SK-N-SH (cell line): ENCODE data around the gene PITX1. TPM values are rescaled to one million over a fixed set of nuclear protein-coding genes. Genes with fewer than 3 reads are reported as not detected.

Experiments used
- CTCF ChIA-PET: fragments of 300-600, 350-600 bp; formaldehyde crosslinking; extraction: SDS; loops from one replicate; lab custom pipeline; 2021; lab: Yijun Ruan, JAX
- POLR2A ChIA-PET: fragments of 350-600 bp; sonication (Branson Sonifier 250); formaldehyde crosslinking; extraction: SDS; loops from one replicate; lab custom pipeline; 2020; ENCODE audit warnings: antibody characterized with exemption, inconsistent platforms; lab: Yijun Ruan, JAX
- DNase-seq: peaks from one replicate; pipeline ENCODE4 v3.0.0; 2012
- H2AFZ ChIP-seq: fragments of 200-600 bp; sonication (generic); 2 replicates; pipeline ENCODE4 v1.8.1; 2016; ENCODE audit warnings: antibody characterized with exemption, mild to moderate bottlenecking, low read depth
- H3F3A ChIP-seq: fragments of 200-600 bp; sonication (generic); replicated peaks from 2 replicates; pipeline ENCODE3; 2016; ENCODE audit warnings: antibody characterized with exemption, mild to moderate bottlenecking; ENCODE audit not compliant: insufficient read depth
- H3K27ac ChIP-seq, 2 experiments: fragments of 200-500 bp in 1 of 2; fragments of 200-600 bp in 1 of 2; sonication (Bioruptor generic) in 1 of 2; sonication (generic), shearing (Covaris generic) in 1 of 2; 2 replicates each; pipeline versions ENCODE4 v1.5.1 to v1.6.1; 2014 to 2016; ENCODE audit warnings: low read depth in 2 of 2, inconsistent platforms in 1 of 2, low read length in 1 of 2, mild to moderate bottlenecking in 1 of 2, mixed read lengths in 1 of 2
- H3K27me3 ChIP-seq: fragments of 200-600 bp; sonication (generic), shearing (Covaris generic); 2 replicates; pipeline ENCODE4 v1.6.1; 2016; ENCODE audit warnings: mixed run types; ENCODE audit not compliant: insufficient read depth
- H3K36me3 ChIP-seq, 2 experiments: fragments of 200-500 bp in 1 of 2; fragments of 200-600 bp in 1 of 2; sonication (Bioruptor generic) in 1 of 2; sonication (generic) in 1 of 2; replicated peaks in 1 of 2; 2 replicates each; pipeline versions ENCODE3 to v1.5.1; 2014 to 2016; ENCODE audit warnings: low read length in 1 of 2, mild to moderate bottlenecking in 1 of 2; ENCODE audit not compliant: insufficient read depth in 2 of 2, control insufficient read depth in 1 of 2
- H3K4me1 ChIP-seq, 2 experiments: fragments of 200-500 bp in 1 of 2; fragments of 200-600 bp in 1 of 2; sonication (Bioruptor generic) in 1 of 2; sonication (generic), shearing (Covaris generic) in 1 of 2; 2 replicates each; pipeline versions ENCODE4 v1.5.1 to v1.6.1; 2014 to 2016; ENCODE audit warnings: low read depth in 1 of 2, low read length in 1 of 2, mixed run types in 1 of 2; ENCODE audit not compliant: insufficient read depth in 2 of 2, control insufficient read depth in 1 of 2
- H3K4me2 ChIP-seq: fragments of 200-600 bp; sonication (generic), shearing (Covaris generic); 2 replicates; pipeline ENCODE4 v1.6.1; 2017; ENCODE audit warnings: mixed run types
- H3K4me3 ChIP-seq, 2 experiments: fragments of 200-500 bp in 1 of 2; fragments of 200-600 bp in 1 of 2; sonication (Bioruptor generic) in 1 of 2; sonication (generic), shearing (Covaris generic) in 1 of 2; 2 replicates each; pipeline versions ENCODE4 v1.5.1 to v1.8.1; 2014 to 2016; ENCODE audit warnings: low read depth in 2 of 2, inconsistent platforms in 1 of 2, low read length in 1 of 2, mild to moderate bottlenecking in 1 of 2, mixed read lengths in 1 of 2, moderate library complexity in 1 of 2
- H3K79me2 ChIP-seq: fragments of 200-600 bp; sonication (generic); 2 replicates; pipeline ENCODE4 v1.8.1; 2017; ENCODE audit warnings: mild to moderate bottlenecking; ENCODE audit not compliant: insufficient read depth
- H3K9ac ChIP-seq: fragments of 200-600 bp; sonication (generic); 2 replicates; pipeline ENCODE4 v1.6.1; 2017; ENCODE audit warnings: mixed run types
- H3K9me2 ChIP-seq: fragments of 200-600 bp; sonication (generic); 2 replicates; pipeline ENCODE4 v1.6.1; 2017; ENCODE audit warnings: mixed run types
- H3K9me3 ChIP-seq: fragments of 200-600 bp; sonication (generic); 2 replicates; pipeline ENCODE4 v1.6.1; 2017; ENCODE audit warnings: mixed run types, mild to moderate bottlenecking, moderate library complexity
- H4K20me1 ChIP-seq: fragments of 200-600 bp; sonication (generic); 2 replicates; pipeline ENCODE4 v1.6.1; 2017; ENCODE audit warnings: mild to moderate bottlenecking, mixed run types; ENCODE audit not compliant: insufficient read depth
- EP300 ChIP-seq, 2 experiments: IDR thresholded peaks; 2 replicates each; pipeline versions ENCODE4 v1.4.0 to v1.6.1; 2012; ENCODE audit warnings: borderline replicate concordance in 1 of 2, low read depth in 1 of 2, low read length in 1 of 2
- EZH2phosphoT487 ChIP-seq: fragments of 200-600 bp; sonication (generic); IDR thresholded peaks from 2 replicates; pipeline ENCODE4 v1.6.1; 2017; ENCODE audit warnings: low read depth, mixed run types, mild to moderate bottlenecking, antibody characterized with exemption, moderate library complexity, borderline replicate concordance
- FOXM1 ChIP-seq: IDR thresholded peaks from 2 replicates; pipeline ENCODE4 v1.4.0; 2012; ENCODE audit warnings: low read depth, mild to moderate bottlenecking
- RAD21 ChIP-seq: IDR thresholded peaks from 2 replicates; pipeline ENCODE4 v1.6.1; 2012; ENCODE audit warnings: mild to moderate bottlenecking, low read length
- RCOR1 ChIP-seq: fragments of 150-350 bp; IDR thresholded peaks from 2 replicates; pipeline ENCODE4 v1.6.1; 2017; ENCODE audit warnings: antibody characterized with exemption, low read length
- RFX5 ChIP-seq: IDR thresholded peaks from 2 replicates; pipeline ENCODE4 v1.6.1; 2012; ENCODE audit warnings: mild to moderate bottlenecking, improper control_type of control experiment, low read length
- WGBS: methylation state at CpG from one replicate; pipeline ENCODE4 v1.1.6; 2017; ENCODE audit warnings: low lambda C conversion rate; 5-methylcytosine and 5-hydroxymethylcytosine counted together
- polyA plus RNA-seq, 3 experiments: library from polyadenylated mRNA; depleted of rRNA; stranded (reverse); fragments of >200 nt; gene quantifications; 2 replicates each; pipeline ENCODE4 v1.2.3, GENCODE V29; 2012
- TF ChIP-seq, protein P1 (sequence below): IDR thresholded peaks from 2 replicates; pipeline ENCODE4 v1.4.0; 2012; ENCODE audit warnings: low read depth, borderline replicate concordance
- TF ChIP-seq, protein P2 (sequence below): fragments of 150-350 bp; IDR thresholded peaks from 2 replicates; pipeline ENCODE4 v1.6.1; 2016; ENCODE audit warnings: mild to moderate bottlenecking, low read depth, low read length

Gene PITX1
- polyA plus RNA-seq, 1 of the 3 experiments (the other 2 are of a cell fraction): not detected

DNA sequence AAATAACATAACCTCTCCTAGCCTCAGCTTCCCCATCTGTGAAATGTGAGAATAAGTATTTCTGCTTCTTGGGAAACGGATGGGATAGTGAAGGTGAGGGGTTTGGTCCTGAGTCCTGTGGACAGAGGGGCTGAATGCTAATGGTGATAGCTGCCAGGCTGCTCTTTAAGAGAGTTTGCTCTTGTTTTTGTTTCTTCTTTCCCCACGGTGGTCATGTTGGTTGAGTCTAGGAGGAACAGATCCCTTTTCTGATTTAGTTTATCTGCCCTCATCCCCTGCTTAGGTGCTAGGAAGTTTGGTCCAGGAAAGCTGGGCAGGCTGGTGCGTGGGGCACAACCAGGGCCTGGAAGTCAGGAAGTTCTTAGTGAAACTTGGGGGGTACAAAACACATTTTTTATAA is 7.7 kb upstream of the PITX1 start:
- no peaks in the 10 kb centered on the region for H3K9me3 ChIP-seq
- WGBS: 56% methylated on average over 3 of the region's 3 CpGs
- H3K36me3 ChIP-seq: no peaks in the 10 kb centered on the region
- H4K20me1 ChIP-seq: 0 out of 2 replicates have a peak, but pooled peaks cover 5% of the 10 kb centered on the region
- no peak overlapping the region for H3K27ac ChIP-seq
- H3K27me3 ChIP-seq: peaks cover 95% of the 10 kb centered on the region
- no peak overlapping the region for H3K4me2 ChIP-seq
- H3F3A ChIP-seq: no peaks in the 10 kb centered on the region
- no peak for DNase-seq
- no peak overlapping the region for H3K4me3 ChIP-seq
- no peaks in the 10 kb centered on the region; a peak in 1 of 4 replicates for H3K4me1 ChIP-seq
- H2AFZ ChIP-seq: no peak overlapping the region
- ChIA-PET CTCF (interaction anchor here (1.1 to 3.3 kb wide), 2 partner anchors 150 to 416 kb away, joined by 3 to 11 read pairs; no protein-coding TSS in a partner anchor), POLR2A (no interaction called here)
- H3K79me2 ChIP-seq: no peaks in the 10 kb centered on the region
- no peak overlapping the region for H3K9ac ChIP-seq
- TF ChIP-seq, protein P1, sequence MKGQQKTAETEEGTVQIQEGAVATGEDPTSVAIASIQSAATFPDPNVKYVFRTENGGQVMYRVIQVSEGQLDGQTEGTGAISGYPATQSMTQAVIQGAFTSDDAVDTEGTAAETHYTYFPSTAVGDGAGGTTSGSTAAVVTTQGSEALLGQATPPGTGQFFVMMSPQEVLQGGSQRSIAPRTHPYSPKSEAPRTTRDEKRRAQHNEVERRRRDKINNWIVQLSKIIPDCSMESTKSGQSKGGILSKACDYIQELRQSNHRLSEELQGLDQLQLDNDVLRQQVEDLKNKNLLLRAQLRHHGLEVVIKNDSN: no peak
- no peak for TF ChIP-seq EP300 (IDR thresholded peaks at IDR 0.05; ENCODE audit: borderline replicate concordance in 1 of 2, low read depth in 1 of 2, low read length in 1 of 2)
- TF ChIP-seq FOXM1: no peak
- no peak for TF ChIP-seq RFX5
- no peak for TF ChIP-seq RCOR1
- H3K9me2 ChIP-seq: no peaks in the 10 kb centered on the region

DNA sequence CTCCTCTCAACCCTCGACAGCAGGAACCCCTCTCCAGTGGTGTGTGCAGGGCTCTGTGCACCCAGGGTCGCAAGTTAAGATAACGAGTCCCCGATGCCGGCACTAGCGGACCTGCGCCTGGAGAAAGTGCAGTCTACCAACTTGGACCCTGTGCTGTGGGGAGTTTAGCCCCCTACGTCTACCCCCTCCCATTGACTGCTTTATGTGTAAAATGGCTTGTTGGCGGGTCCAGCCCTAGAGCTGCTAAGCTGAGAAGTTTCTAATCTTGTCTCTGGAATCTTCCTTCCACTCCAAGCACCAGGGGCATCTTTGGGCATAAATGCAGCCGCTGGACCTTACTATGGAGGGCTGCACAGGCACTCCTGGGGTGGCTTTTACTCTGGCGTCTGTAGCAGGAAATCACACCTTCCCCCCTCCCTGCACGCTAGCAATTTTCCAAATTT is 7.1 kb upstream of the PITX1 start:
- Histone ChIP-seq H2AFZ (no peak overlapping the region), H3K79me2 (no peaks in the 10 kb centered on the region), H3K9ac (no peak overlapping the region), H3F3A (no peaks in the 10 kb centered on the region), H3K4me2 (no peak overlapping the region), H3K9me3 (no peaks in the 10 kb centered on the region), H4K20me1 (0 out of 2 replicates have a peak, but pooled peaks cover 5% of the 10 kb centered on the region), H3K4me1 (no peaks in the 10 kb centered on the region; a peak in 1 of 4 replicates), H3K36me3 (no peaks in the 10 kb centered on the region), H3K27ac (no peak overlapping the region), H3K4me3 (no peak overlapping the region), H3K9me2 (no peaks in the 10 kb centered on the region), H3K27me3 (peaks cover 99% of the 10 kb centered on the region)
- 42% methylated on average over 8 of the region's 12 CpGs for WGBS
- no peak for DNase-seq
- TF ChIP-seq RFX5 (no peak), EP300 (IDR thresholded peaks at IDR 0.05; ENCODE audit: borderline replicate concordance in 1 of 2, low read depth in 1 of 2, low read length in 1 of 2) (no peak), RAD21 (no peak), EZH2phosphoT487 (no peak)
- TF ChIP-seq, protein P2, sequence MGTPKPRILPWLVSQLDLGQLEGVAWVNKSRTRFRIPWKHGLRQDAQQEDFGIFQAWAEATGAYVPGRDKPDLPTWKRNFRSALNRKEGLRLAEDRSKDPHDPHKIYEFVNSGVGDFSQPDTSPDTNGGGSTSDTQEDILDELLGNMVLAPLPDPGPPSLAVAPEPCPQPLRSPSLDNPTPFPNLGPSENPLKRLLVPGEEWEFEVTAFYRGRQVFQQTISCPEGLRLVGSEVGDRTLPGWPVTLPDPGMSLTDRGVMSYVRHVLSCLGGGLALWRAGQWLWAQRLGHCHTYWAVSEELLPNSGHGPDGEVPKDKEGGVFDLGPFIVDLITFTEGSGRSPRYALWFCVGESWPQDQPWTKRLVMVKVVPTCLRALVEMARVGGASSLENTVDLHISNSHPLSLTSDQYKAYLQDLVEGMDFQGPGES: no peak
- CTCF ChIA-PET: interaction anchor here (3.3 kb wide), 1 partner anchor 150 kb away, joined by 11 read pairs; no protein-coding TSS in a partner anchor
- POLR2A ChIA-PET: no interaction called here
